Body of pancreas (tissue), 4 donors: Measurements from ENCODE around the gene ERC1. TPM values are rescaled to one million over a fixed set of nuclear protein-coding genes. Genes with fewer than 3 reads are reported as not detected.

ENCODE experiments used
- ATAC-seq: fragments of 150-250 bp; one replicate; pipeline ENCODE4 v1.9.1; 2016
- DNase-seq, 4 donors: peaks; one replicate each; pipeline ENCODE4 v3.0.0-alpha.2; 2019
- H3K27ac ChIP-seq, 4 donors: fragments of 200-600 bp; sonication (generic); 1 replicate in 3 of 4; 2 replicates in 1 of 4; pipeline versions ENCODE4 v1.5.1 to v1.6.1; 2016 to 2019; ENCODE audit warnings: mild to moderate bottlenecking in 1 of 4, mixed read lengths in 1 of 4, moderate library complexity in 1 of 4
- H3K27me3 ChIP-seq, 2 donors: fragments of 200-600 bp; sonication (generic); one replicate each; pipeline ENCODE4 v1.6.0; 2016; ENCODE audit warnings: mild to moderate bottlenecking in 1 of 2
- H3K36me3 ChIP-seq, 2 donors: fragments of 200-600 bp; sonication (generic); replicated peaks in 1 of 2; 2 replicates each; pipeline ENCODE4 v1.5.1; 2016; ENCODE audit warnings: low read depth in 2 of 2; ENCODE audit not compliant: insufficient read depth in 1 of 2
- H3K4me1 ChIP-seq: fragments of 200-600 bp; sonication (generic); one replicate; pipeline ENCODE4 v1.6.0; 2016
- H3K4me3 ChIP-seq, 2 donors: fragments of 200-600 bp; sonication (generic); 1 replicate in 1 of 2; 2 replicates in 1 of 2; pipeline ENCODE4 v1.5.1; 2016 to 2019
- H3K9me3 ChIP-seq, 3 donors: fragments of 200-600 bp; sonication (generic); 1 replicate in 2 of 3; 2 replicates in 1 of 3; pipeline ENCODE4 v1.5.1; 2016
- POLR2A ChIP-seq, 3 donors: fragments of 450-650 bp; IDR thresholded peaks; one replicate each; pipeline ENCODE4 v1.6.1; 2016; ENCODE audit warnings: antibody characterized with exemption in 3 of 3, mild to moderate bottlenecking in 2 of 3
- WGBS, 2 donors: methylation state at CpG; one replicate each; pipeline ENCODE4 v1.1.5; 2017; 5-methylcytosine and 5-hydroxymethylcytosine counted together
- intact Hi-C: fragments of 100-400 bp; cut with DNase I; formaldehyde crosslinking; loops from one replicate; pipeline ENCODE4 v1.15.1; 2023
- total RNA-seq, 2 donors: library from RNA; depleted of rRNA; stranded (reverse); fragments of >200 nt; gene quantifications; one replicate each; pipeline ENCODE4 v1.1.0, GENCODE V29; 2016
- TF ChIP-seq, protein P1 (sequence below), 7 experiments: fragments of 450-650 bp in 4 of 7; fragments of 200-600 bp in 3 of 7; sonication (generic) in 3 of 7; IDR thresholded peaks; one replicate each; pipeline ENCODE4 v1.5.1; 2016 to 2019; ENCODE audit warnings: antibody characterized with exemption in 7 of 7

Gene ERC1
- total RNA-seq, 2 donors from 2014 or later, result 20.8 to 29.0 TPM

- no peak for TF ChIP-seq POLR2A (IDR thresholded peaks at IDR 0.05)
- TF ChIP-seq, protein P1, sequence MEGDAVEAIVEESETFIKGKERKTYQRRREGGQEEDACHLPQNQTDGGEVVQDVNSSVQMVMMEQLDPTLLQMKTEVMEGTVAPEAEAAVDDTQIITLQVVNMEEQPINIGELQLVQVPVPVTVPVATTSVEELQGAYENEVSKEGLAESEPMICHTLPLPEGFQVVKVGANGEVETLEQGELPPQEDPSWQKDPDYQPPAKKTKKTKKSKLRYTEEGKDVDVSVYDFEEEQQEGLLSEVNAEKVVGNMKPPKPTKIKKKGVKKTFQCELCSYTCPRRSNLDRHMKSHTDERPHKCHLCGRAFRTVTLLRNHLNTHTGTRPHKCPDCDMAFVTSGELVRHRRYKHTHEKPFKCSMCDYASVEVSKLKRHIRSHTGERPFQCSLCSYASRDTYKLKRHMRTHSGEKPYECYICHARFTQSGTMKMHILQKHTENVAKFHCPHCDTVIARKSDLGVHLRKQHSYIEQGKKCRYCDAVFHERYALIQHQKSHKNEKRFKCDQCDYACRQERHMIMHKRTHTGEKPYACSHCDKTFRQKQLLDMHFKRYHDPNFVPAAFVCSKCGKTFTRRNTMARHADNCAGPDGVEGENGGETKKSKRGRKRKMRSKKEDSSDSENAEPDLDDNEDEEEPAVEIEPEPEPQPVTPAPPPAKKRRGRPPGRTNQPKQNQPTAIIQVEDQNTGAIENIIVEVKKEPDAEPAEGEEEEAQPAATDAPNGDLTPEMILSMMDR (IDR thresholded peaks at IDR 0.05), result no peak
Observed at GRCh38 chr12:1525858-1526257, 534.8 kb downstream of the ERC1 start.

GRCh38 chr12:1527789-1528188 lies 536.8 kb downstream of the ERC1 start:
- TF ChIP-seq, protein P1 (IDR thresholded peaks at IDR 0.05), result no peak
- no peak for TF ChIP-seq POLR2A (IDR thresholded peaks at IDR 0.05)
- Histone ChIP-seq H3K27me3 (peaks cover 0 to 23% of the 10 kb centered on the region in 2 donors), H3K4me1 (peaks cover 6% of the 10 kb centered on the region), H3K36me3 (no peaks in the 10 kb centered on the region), H3K4me3 (no peak overlapping the region), H3K9me3 (no peaks in the 10 kb centered on the region), H3K27ac (no peak overlapping the region)
- intact Hi-C loops, result no loop called here
- no peak for DNase-seq
- ATAC-seq, result no peak
- WGBS, 2 donors, result 47 to 64% methylated on average over 4 of the region's 4 CpGs

More at GRCh38 chr12:1525858-1526257, 534.8 kb downstream of the ERC1 start:
- Histone ChIP-seq H3K27me3 (peaks cover 0 to 12% of the 10 kb centered on the region in 2 donors), H3K4me3 (no peak overlapping the region), H3K27ac (no peak overlapping the region), H3K9me3 (no peaks in the 10 kb centered on the region), H3K36me3 (no peaks in the 10 kb centered on the region), H3K4me1 (no peaks in the 10 kb centered on the region)
- 67 to 75% methylated on average over 10 of the region's 10 CpGs for WGBS, 2 donors
- DNase-seq (no peak), ATAC-seq (no peak)
- intact Hi-C loops, result no loop called here

- TF ChIP-seq POLR2A (IDR thresholded peaks at IDR 0.05), result no peak
- TF ChIP-seq, protein P1 (IDR thresholded peaks at IDR 0.05), result no peak
- DNase-seq (no peak), ATAC-seq (no peak)
- H3K27ac ChIP-seq, result no peak overlapping the region
- 84 to 94% methylated on average over 3 of the region's 3 CpGs for WGBS, 2 donors
- peaks cover 0 to 27% of the 10 kb centered on the region in 2 donors for H3K27me3 ChIP-seq
- H3K4me1 ChIP-seq, result peaks cover 6% of the 10 kb centered on the region
- no peaks in the 10 kb centered on the region for H3K36me3 ChIP-seq
- intact Hi-C loops, result no loop called here
- no peaks in the 10 kb centered on the region for H3K9me3 ChIP-seq
- no peak overlapping the region for H3K4me3 ChIP-seq
Observed at GRCh38 chr12:1528791-1529190, 537.8 kb downstream of the ERC1 start.

GRCh38 chr12:1529228-1529861 lies 538.3 kb downstream of the ERC1 start:
- intact Hi-C loops, result no loop called here
- H3K9me3 ChIP-seq, result no peaks in the 10 kb centered on the region
- H3K27ac ChIP-seq, result no peak overlapping the region
- no peaks in the 10 kb centered on the region for H3K36me3 ChIP-seq
- peaks cover 0 to 30% of the 10 kb centered on the region in 2 donors for H3K27me3 ChIP-seq
- 77 to 84% methylated on average over 10 to 11 of the region's 11 CpGs for WGBS, 2 donors
- TF ChIP-seq POLR2A (IDR thresholded peaks at IDR 0.05), result no peak
- TF ChIP-seq, protein P1 (IDR thresholded peaks at IDR 0.05), result no peak
- no peak for ATAC-seq
- DNase-seq, result no peak
- H3K4me1 ChIP-seq, result peaks cover 6% of the 10 kb centered on the region
- H3K4me3 ChIP-seq, result no peak overlapping the region
